OCI-LY3 (cell line): Measurements from ENCODE around the gene ARHGAP23.

ENCODE experiments used
- H2AFZ ChIP-seq: fragments of 200-600, 300-600 bp; shearing (Covaris generic); 2 replicates; pipeline ENCODE4 v1.6.0; 2014; ENCODE audit warnings: antibody characterized with exemption, low read depth, low read length
- H3K27ac ChIP-seq: fragments of 200-600, 300-600 bp; sonication (generic); 2 replicates; pipeline ENCODE4 v1.5.1; 2014; ENCODE audit warnings: mild to moderate bottlenecking, low read length, moderate library complexity, mixed read lengths
- H3K27me3 ChIP-seq: fragments of 200-600, 300-600 bp; sonication (generic); 2 replicates; pipeline ENCODE4 v1.6.1; 2014; ENCODE audit warnings: low read depth, low read length, mixed read lengths
- H3K36me3 ChIP-seq: fragments of 200-600, 300-600 bp; sonication (generic); replicated peaks from 2 replicates; pipeline ENCODE3; 2014; ENCODE audit warnings: low read depth, low read length, mixed read lengths
- H3K4me1 ChIP-seq: fragments of 300-600, 200-600 bp; sonication (generic); 2 replicates; pipeline ENCODE4 v1.6.1; 2014; ENCODE audit warnings: low read length, mixed read lengths
- H3K4me2 ChIP-seq: fragments of 200-600, 300-600 bp; sonication (generic); 2 replicates; pipeline ENCODE4 v1.6.1; 2014; ENCODE audit warnings: low read length, mixed read lengths
- H3K4me3 ChIP-seq: fragments of 300-600, 200-600 bp; sonication (generic); 2 replicates; pipeline ENCODE4 v1.5.1; 2014; ENCODE audit warnings: antibody characterized with exemption, mild to moderate bottlenecking, low read length, moderate library complexity
- H3K79me2 ChIP-seq: fragments of 300-600, 200-600 bp; shearing (Covaris generic); 2 replicates; pipeline ENCODE4 v1.6.1; 2014; ENCODE audit warnings: mild to moderate bottlenecking, low read length, mixed read lengths
- H3K9ac ChIP-seq: fragments of 300-600, 200-600 bp; shearing (Covaris generic); 2 replicates; pipeline ENCODE4 v1.6.0; 2014; ENCODE audit warnings: mild to moderate bottlenecking, low read length, moderate library complexity
- H3K9me3 ChIP-seq: fragments of 200-600, 300-600 bp; shearing (Covaris generic); 2 replicates; pipeline ENCODE4 v1.6.1; 2014; ENCODE audit warnings: low read length, mixed read lengths; ENCODE audit not compliant: insufficient read depth
- H4K20me1 ChIP-seq: fragments of 200-600, 300-600 bp; sonication (generic); 2 replicates; pipeline ENCODE4 v1.6.1; 2016; ENCODE audit warnings: low read length, mixed read lengths; ENCODE audit not compliant: insufficient read depth
- EZH2phosphoT487 ChIP-seq: fragments of 200-600 bp; shearing (Covaris generic); IDR thresholded peaks from 2 replicates; pipeline ENCODE4 v1.6.1; 2018; ENCODE audit warnings: antibody characterized with exemption, mixed run types, low read depth
- TF ChIP-seq, protein P1 (sequence below): fragments of 200-600, 300-600 bp; sonication (generic); IDR thresholded peaks from 2 replicates; pipeline ENCODE4 v1.5.1; 2014; ENCODE audit warnings: antibody characterized with exemption, low read length, low read depth

The ARHGAP23 gene

GRCh38 chr17:38544175-38544838, 116.0 kb downstream of the ARHGAP23 start:
- Histone ChIP-seq H3K4me2 (no peak overlapping the region), H3K27me3 (no peaks in the 10 kb centered on the region), H3K9me3 (no peaks in the 10 kb centered on the region), H3K4me3 (no peak overlapping the region), H3K9ac (no peak overlapping the region), H3K36me3 (no peaks in the 10 kb centered on the region), H3K27ac (no peak overlapping the region), H2AFZ (no peak overlapping the region), H3K79me2 (no peaks in the 10 kb centered on the region), H4K20me1 (no peaks in the 10 kb centered on the region), H3K4me1 (no peaks in the 10 kb centered on the region)
- TF ChIP-seq, protein P1, sequence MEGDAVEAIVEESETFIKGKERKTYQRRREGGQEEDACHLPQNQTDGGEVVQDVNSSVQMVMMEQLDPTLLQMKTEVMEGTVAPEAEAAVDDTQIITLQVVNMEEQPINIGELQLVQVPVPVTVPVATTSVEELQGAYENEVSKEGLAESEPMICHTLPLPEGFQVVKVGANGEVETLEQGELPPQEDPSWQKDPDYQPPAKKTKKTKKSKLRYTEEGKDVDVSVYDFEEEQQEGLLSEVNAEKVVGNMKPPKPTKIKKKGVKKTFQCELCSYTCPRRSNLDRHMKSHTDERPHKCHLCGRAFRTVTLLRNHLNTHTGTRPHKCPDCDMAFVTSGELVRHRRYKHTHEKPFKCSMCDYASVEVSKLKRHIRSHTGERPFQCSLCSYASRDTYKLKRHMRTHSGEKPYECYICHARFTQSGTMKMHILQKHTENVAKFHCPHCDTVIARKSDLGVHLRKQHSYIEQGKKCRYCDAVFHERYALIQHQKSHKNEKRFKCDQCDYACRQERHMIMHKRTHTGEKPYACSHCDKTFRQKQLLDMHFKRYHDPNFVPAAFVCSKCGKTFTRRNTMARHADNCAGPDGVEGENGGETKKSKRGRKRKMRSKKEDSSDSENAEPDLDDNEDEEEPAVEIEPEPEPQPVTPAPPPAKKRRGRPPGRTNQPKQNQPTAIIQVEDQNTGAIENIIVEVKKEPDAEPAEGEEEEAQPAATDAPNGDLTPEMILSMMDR, result no peak
- no peak for TF ChIP-seq EZH2phosphoT487

DNA sequence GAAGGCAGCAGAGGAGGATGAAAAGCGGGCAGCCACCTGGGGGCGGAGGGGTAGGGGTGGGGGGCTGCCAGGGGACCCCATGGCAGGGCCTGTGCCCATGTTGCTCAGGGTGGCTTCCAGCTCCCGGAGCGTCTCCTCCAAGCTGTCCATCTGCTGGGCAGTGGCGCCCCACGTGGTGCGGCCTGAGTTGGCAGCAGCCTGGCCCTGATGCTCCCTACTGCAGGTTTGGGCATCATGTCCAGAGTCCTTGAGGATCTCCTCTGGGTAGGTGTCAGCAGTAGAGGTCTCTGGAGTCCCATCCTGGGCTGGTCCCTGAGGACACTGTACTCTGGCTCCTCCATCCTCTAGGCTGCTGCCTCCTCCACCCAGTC, 116.6 kb downstream of the ARHGAP23 start:
- Histone ChIP-seq H3K4me2 (no peak overlapping the region), H3K9ac (no peak overlapping the region), H3K27ac (no peak overlapping the region), H3K79me2 (no peaks in the 10 kb centered on the region), H3K4me3 (no peak overlapping the region), H3K27me3 (no peaks in the 10 kb centered on the region), H3K4me1 (no peaks in the 10 kb centered on the region), H3K9me3 (no peaks in the 10 kb centered on the region), H3K36me3 (no peaks in the 10 kb centered on the region), H4K20me1 (no peaks in the 10 kb centered on the region), H2AFZ (no peak overlapping the region)
- TF ChIP-seq EZH2phosphoT487, result no peak
- TF ChIP-seq, protein P1, result no peak

- Histone ChIP-seq H3K27ac (no peak overlapping the region), H3K9me3 (no peaks in the 10 kb centered on the region), H3K36me3 (no peaks in the 10 kb centered on the region), H2AFZ (no peak overlapping the region), H4K20me1 (no peaks in the 10 kb centered on the region), H3K27me3 (no peaks in the 10 kb centered on the region), H3K4me3 (no peak overlapping the region), H3K4me2 (no peak overlapping the region), H3K4me1 (no peaks in the 10 kb centered on the region), H3K9ac (no peak overlapping the region), H3K79me2 (no peaks in the 10 kb centered on the region)
- TF ChIP-seq, protein P1, result no peak
- TF ChIP-seq EZH2phosphoT487, result no peak
These were observed 117.4 kb downstream of the ARHGAP23 start for GRCh38 chr17:38545531-38546225.

DNA sequence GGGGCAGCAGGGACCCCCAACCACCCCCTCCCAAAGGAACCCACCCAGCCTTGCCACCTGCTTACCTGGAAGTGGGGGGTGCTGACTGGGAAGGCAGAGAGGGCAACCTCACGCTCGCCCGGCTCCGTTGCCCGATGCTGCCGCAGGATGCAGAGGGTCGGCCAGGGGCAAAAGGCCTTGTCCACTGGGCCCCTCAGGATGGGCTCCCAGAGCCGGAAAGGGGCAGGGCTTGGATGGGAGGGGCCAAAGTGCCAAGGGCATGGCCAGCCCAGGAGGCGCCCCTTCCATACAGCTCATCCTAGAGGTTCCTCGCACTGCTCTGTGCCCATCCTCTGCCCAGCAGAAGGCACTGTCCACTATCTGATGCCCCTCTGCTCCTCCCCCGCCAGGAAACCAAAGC, 118.1 kb downstream of the ARHGAP23 start:
- Histone ChIP-seq H3K79me2 (no peaks in the 10 kb centered on the region), H3K4me1 (no peaks in the 10 kb centered on the region), H3K27ac (no peak overlapping the region), H3K4me3 (no peak overlapping the region), H3K27me3 (no peaks in the 10 kb centered on the region), H3K9me3 (no peaks in the 10 kb centered on the region), H2AFZ (no peak overlapping the region), H4K20me1 (no peaks in the 10 kb centered on the region), H3K9ac (no peak overlapping the region), H3K4me2 (no peak overlapping the region), H3K36me3 (no peaks in the 10 kb centered on the region)
- TF ChIP-seq EZH2phosphoT487, result no peak
